ENCODE data around the gene ZNF570. TPM values are rescaled to one million over a fixed set of nuclear protein-coding genes. Genes with fewer than 3 reads are reported as not detected.

ZNF570 gene
- polyA plus RNA-seq, 3 donors: 9.4 to 11.3 (median 10.5) TPM

DNA sequence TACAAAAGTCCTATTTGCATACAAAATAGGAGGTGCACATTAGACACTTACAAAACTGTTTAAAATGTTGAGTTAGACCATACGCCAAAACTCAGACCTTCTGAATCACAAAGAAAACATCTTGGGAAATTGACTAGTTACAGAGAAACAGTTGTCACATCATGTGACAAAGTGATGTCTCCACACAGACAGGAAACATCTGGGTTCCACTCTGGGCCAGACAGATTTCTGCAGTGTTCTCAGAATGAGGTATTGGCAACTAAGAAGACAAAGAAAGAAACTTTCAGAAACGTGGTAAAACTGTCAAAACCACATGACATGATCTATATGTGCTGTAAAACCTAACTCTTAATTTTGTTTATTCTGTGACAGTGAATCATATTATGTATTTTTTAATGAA lies 44.2 kb downstream of the ZNF570 start:
- no peak for DNase-seq (ENCODE audit: extremely low read depth in 1 of 11, low read depth in 9 of 11, low spot score in 4 of 11)

GRCh38 chr19:37519890-37520289 lies 50.7 kb downstream of the ZNF570 start:
- DNase-seq (ENCODE audit: extremely low read depth in 1 of 11, low read depth in 9 of 11, low spot score in 4 of 11): no peak

- no peak for DNase-seq (ENCODE audit: extremely low read depth in 1 of 11, low read depth in 9 of 11, low spot score in 4 of 11)
These were observed 68.3 kb downstream of the ZNF570 start for GRCh38 chr19:37537391-37537947.

Other genes starting within 250 kb of the ZNF570 start
- gene ZNF527, start 98.3 kb upstream of the ZNF570 start, polyA plus RNA-seq (ENCODE audit: insufficient read length in 3 of 3): 1 to 10 TPM; 7.7 to 10.0 (median 9.8) TPM
- 10 to 100 TPM; 10.5 to 14.6 (median 10.6) TPM for gene ZNF569, start 1.9 kb upstream of the ZNF570 start, polyA plus RNA-seq (ENCODE audit: insufficient read length in 3 of 3)
- gene ZNF793, start 37.6 kb downstream of the ZNF570 start, polyA plus RNA-seq (ENCODE audit: insufficient read length in 3 of 3): 10 to 100 TPM; 19.9 to 32.9 (median 24.7) TPM
- gene ZNF571, start 125.4 kb downstream of the ZNF570 start, polyA plus RNA-seq (ENCODE audit: insufficient read length in 3 of 3): 10 to 100 TPM in 1 of 3 donors, 1 to 10 TPM in 2; 9.1 to 10.6 (median 9.8) TPM
- gene ZNF540, start 125.5 kb downstream of the ZNF570 start, polyA plus RNA-seq (ENCODE audit: insufficient read length in 3 of 3): 1 to 10 TPM; 3.1 to 6.2 (median 5.1) TPM
- 10 to 100 TPM; 22.6 to 28.0 (median 24.8) TPM for gene ZFP30, start 186.1 kb downstream of the ZNF570 start, polyA plus RNA-seq (ENCODE audit: insufficient read length in 3 of 3)